Measurements from ENCODE around the gene ZNF784.
A peak's percentile ranks its signal among the peaks of the same experiment; 100 is the strongest.
"Not testable (repeated sequence)": the region's sequence is repeated elsewhere in the genome, so short reads cannot be mapped to it uniquely, and the experiment has no call there.

Gene ZNF784

DNA sequence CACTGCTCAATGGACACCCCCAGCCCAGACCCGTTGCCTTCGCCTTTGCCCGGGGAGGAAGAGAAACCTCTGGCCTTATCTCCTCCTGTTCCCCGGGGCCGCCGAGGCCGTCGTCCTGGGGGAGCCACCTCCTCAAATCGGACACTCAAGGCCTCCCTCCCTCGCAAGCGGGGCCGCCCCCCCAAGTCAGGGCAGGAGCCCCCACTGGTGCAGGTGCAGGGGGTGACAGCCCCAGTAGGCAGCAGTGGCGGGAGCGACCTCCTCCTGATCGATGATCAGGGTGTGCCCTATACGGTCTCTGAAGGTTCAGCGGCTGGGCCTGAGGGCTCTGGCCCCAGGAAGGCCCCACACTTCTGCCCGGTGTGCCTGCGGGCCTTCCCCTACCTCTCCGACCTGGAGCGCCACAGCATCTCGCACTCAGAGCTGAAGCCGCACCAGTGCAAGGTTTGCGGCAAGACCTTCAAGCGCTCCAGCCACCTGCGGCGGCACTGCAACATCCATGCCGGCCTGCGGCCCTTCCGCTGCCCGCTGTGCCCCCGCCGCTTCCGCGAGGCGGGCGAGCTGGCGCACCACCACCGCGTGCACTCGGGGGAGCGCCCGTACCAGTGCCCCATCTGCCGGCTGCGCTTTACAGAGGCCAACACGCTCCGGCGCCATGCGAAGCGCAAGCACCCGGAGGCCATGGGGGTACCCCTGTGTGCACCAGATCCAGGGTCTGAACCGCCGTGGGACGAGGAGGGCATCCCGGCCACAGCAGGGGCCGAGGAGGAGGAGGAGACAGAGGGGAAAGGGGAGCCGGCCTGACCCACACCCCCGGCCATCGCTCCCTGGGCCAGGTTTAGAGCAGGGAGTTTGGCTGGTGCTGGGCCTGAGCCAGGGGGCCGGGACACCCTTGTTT is 22.0 kb downstream of the ZNF784 start:
- no peak for DNase-seq (ENCODE audit: low read depth)

DNA sequence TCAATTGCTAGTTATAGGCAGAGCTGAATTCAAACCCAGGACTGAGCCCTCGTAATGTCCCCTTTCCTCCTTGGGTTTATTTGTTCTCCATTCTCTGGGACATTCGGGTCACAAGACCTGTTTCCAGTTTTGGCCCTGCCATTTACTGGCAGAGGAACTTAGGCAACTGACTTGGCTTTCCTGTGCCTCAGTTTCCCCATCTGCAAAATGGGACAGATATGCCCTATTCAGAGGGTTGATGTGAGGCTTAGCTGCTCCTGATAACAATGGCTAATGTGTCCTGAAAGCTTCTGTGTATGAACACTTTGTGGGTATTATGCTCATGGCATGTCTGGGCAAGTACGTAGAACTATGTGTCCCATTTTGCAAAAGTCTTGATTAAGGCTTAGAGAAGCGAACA is 23.3 kb downstream of the ZNF784 start:
- DNase-seq (ENCODE audit: low read depth): no peak

DNA sequence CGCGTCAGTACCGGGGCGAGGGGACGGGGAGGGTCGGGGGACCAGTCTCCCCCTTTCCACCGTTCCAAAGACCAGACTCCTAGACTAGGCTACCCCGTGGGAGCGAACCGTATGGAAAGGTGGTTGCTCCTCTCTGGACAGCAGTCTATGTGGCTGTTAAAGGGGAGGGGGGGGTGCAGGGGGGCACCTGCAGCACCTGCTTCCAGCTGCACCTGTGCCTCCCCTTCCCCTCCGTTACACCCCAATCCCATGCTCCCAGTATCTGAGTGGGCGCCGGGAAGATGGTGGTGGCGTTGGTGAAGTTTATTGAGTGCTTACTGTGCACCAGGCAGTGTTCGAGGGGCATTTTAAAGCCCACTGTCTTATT is 23.7 kb downstream of the ZNF784 start:
- DNase-seq (ENCODE audit: low read depth): no peak

DNA sequence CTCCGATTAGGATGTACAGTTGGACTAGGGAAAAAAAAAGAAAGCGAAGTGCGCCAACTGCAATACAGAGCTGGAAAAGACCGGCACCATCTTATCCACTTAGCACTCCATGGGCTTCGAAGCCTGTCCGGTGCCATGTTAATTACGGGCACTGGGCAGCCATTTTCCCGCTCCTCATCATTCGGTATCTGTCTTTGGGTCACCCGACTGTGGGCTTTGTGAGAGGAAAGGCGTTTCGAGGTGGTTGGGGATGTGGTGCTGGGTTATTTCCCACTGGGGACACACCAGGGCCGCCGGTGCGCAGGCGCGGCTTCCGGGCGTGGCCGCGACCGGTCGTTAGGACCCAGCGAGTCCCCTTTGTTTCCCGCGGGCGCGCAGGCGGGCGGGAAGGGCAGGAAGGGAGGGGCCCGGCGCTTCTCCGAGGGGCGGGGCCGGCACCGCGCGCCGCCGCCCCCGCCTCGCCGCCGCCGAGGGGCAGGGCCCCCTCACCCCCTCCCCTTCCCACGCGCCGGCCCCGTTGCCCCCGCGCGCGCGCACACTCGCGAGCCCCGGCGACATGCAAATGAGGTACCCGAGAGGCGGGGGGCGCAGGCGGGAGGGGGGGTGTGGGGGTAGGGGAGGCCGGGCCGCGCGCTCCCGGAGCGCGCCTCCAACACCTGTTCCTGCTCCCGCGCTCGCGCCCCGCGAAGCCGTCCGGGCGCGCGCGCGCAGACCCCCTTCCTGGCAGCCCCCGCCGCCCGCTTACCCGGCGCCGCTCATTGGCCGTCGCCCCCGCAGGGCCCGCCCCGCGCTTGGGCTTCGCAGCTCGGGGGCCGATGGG is 24.3 kb downstream of the ZNF784 start, which contains the start of gene ZNF524:
Gene ZNF524 (plus strand): TSS at position 447 of the 820 bp plus-strand sequence. CDS start 1,825 bp downstream, outside the sequence.
- DNase-seq (ENCODE audit: low read depth): peak; percentile 87

DNA sequence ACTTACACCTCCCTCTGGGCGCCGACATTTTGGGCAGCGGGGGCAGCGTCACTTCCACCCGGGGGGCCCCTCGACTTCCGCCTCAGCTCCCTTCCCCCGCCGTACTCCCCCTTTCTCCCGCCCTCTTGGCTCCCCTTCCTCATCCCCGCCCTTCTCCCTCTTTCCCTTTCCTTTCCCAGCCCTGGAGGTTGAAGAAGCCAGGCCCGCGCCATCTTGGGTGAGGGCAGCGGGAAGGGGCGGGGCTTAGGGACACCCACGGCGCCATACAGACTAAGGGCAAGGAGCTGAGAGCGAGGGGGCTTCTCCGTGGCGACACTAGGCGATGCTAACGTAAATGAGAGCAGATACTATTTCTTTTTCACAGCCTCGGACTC is 24.9 kb downstream of the ZNF784 start, which contains the start of gene FIZ1:
Gene FIZ1 (minus strand): TSS at position 50 of the 374 bp plus-strand sequence. CDS start 1,652 bp downstream, outside the sequence.
- peak; percentile 96 for DNase-seq (ENCODE audit: low read depth)

DNA sequence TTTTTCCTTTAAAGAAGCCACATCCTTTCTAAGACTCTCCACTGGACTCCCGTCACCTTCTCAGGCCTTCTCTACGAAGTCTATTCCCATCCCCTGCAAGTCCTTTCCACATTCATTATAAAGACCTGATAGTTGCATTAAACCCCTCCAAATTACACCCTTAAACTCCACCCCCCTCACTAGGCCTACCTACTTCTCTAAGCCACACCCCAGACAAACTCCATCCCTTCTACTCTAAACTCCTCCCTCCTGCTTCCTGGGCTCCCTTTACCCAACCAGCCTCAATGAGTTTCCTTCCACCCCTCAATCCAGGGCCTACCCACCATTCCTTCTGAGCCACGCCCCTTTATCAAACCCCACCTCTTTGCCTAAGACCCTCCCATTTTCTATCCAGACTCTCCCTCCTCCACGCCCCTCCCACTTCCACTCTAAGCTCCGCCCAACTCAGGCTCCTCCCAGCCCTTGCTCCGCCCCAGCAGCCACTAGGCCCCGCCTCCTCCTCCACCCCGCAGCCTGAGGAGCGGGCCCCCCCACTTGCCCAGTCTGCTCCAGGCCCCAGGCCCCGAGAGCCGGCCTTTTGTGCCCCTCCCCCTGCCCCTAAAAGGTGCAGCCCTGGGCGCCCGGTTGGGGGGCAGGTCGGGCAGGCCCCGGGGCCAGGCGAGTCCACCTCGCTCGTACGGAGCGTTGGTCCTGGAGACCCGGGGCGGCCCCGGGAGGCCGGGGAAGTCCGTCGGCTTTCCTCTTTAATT is 25.5 kb downstream of the ZNF784 start:
- DNase-seq (ENCODE audit: low read depth): peak; percentile 82

DNA sequence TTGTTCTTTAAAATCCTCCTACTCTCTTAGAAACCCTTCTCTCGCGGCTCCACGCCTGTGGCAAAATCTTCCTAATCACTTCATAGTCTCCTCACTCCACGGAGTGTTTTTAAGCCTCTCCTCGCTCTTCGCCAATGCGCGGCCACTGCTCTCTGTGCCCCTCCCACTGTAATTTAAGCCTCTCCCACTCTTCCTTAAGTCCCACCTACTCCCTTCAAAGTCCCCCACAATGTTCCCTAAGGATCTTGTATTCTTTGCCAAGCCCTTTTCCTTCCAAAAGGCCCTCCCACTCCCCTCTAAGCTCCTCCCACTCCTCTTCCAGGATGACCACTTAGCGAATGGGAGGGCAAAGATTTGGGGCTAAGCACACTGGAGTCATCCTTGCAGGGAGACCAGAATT is 26.3 kb downstream of the ZNF784 start:
- DNase-seq (ENCODE audit: low read depth): no peak

DNA sequence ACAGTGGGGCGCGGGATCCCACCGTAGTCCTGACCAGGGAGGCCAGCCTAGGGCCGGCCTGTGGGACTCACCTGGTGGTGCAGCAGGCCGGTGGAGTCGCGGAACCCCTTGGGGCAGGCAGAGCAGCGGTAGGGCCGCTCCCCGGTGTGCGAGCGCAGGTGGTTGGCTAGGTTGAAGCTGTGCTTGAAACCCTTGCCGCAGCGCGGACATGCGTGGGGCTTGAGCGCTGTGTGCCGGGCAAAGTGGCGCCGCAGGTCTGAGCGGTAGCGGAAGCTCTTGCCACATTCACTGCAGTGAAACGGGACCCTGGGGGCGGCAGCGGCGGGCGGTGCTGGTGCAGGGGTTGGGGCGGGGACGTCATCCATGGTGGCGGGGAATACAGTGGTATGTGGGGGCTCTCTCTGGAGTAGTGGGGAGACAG is 26.9 kb downstream of the ZNF784 start:
- DNase-seq (ENCODE audit: low read depth): no peak

DNA sequence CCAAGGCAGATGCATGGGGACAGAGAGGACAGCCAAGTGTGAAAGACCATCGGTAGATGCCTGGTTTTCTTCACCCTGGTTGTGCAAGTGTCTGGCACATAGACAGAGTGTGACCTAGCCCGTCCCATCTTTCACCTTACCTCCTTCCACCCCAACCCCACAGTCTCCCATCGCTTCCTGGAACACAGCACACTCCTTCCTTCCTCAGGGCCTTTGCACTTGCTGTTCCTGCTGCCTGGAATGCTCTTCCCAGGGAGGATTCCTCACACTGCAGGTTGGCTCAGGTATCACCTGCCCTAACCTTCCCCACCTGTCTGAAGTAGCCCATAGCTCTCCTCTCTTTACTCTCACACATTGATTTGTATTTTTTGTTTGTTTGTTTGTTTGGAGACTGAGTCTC is 28.1 kb downstream of the ZNF784 start:
- no peak for DNase-seq (ENCODE audit: low read depth)

DNA sequence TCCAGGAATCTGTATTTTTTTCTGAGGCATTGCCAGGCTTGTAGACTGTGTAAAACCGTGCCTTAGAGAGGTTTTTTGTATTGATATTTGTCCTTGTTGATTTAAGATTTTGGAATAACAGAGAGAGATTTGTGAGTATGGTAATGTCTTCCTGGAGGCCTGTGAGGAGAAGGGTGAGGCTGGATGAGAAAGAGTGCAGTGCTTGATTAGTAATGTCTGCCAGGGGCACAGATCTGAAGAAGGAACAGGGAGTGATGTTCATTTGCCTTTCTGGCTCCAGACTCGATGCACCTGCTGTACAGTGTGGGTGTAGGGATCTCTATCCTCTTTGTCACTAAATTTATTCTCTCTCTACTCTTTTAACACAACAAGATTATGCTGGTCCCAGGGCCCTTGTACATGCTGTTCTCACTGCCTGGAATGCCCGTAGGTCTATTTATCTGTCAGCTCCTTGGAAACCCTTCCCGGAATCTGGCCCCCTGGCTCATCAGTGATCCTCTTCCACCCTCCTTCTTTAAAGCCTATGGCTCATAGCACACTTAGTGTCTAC is 29.3 kb downstream of the ZNF784 start:
- DNase-seq (ENCODE audit: low read depth): no peak

DNA sequence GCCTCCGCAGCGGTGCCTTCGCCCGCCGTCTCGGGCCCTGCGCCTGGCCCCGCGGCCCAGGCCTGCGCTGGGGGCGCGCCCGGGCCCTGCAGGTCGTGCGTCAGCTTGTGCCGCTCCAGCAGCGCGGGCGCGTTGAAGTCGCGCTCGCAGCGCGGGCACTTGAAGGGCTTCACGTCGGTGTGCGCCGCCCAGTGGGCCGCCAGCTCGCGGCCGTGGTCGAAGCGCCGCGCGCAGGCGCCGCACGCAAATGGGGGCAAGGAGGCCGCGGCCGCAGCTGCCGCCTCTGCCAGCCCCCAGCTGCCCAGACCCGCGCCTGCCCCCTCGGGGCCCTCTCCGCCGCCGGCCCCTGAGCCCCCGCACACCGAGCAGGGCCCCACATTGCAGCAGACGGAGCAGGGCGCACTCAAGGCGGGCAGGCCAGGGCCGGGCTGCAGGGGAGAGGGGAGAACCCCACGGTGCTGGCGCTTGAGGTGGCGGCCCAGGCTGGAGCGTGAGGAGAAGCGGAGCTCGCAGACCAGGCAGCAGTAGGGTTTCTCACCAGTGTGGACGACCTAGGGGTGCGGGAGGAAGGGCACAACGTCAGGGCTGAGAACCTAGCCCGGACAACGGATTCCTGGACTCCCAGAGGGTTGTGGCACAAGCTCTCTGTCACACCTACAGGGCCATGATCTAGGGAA is 31.1 kb downstream of the ZNF784 start:
- no peak for DNase-seq (ENCODE audit: low read depth)

DNA sequence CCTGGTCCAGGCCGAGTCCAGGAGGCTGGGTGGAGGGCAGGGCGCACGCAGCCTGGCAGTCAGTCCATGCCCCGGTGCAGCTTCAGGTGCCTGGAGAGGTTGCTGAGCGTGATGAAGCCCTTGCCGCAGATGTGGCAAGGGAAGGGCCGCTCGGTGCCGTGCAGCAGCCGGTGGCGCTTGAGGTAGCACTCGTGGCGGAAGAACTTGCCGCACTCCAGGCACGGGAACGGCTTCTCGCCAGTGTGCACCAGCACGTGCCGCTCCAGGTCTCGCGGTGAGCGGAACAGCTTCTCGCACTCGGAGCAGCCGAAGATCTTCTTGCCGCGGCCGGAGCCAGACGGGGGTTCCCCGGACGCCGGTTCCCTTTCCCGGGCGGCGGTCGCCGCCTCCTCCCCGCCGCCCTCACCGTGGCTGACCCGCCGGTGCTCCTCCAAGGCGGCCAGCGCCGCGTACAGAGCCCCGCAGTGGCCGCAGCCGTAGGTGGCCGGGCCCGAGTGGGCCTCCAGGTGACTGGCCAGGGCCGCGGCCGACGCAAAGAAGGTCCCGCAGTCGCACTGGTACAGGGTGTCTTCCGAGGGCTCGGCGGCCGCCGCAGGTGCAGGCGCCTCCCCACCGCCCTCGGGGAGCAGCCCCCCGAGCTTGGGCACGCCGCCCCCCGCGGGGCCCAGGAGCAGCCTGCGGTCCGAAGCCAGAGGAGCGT is 31.8 kb downstream of the ZNF784 start:
- no peak for DNase-seq (ENCODE audit: low read depth)

DNA sequence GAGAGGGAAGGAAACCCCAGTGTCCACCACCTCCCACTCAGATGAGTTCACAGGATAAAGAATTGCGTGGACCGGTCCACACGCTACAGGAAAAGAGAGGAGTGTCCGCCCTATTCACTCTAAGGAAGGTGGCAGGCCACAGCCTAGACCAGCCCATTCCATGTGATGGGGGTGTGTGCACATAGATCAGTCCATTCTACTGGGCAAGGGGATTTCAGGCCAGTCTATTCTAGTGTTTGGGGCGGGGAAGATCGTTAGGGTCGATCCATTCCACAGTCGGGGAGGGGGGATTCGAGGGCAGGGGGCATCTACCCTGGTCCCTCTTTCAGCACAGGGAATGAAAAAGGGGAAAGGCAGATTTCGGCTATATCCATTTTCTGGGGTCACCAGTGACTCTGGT is 32.8 kb downstream of the ZNF784 start:
- DNase-seq (ENCODE audit: low read depth): no peak

DNA sequence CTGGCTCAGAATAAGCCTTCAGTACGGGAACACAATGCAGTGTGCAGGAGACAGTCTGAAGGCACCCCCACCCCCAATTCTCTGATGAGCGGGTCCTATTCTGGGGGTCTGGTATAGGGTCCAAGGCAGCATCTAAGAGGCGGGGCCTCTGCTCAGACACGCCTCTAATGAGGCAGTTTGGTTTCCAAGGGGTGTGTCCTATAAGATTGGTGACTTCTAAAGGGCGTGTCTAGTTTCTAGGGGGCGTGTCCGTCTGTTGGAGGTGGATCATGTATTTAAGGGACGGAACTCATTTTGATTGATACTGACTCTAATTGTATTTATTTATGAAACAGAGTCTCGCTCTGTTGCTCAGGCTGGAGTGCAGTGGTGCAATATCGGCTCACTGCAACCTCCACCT is 33.7 kb downstream of the ZNF784 start:
- DNase-seq (ENCODE audit: low read depth): no peak

DNA sequence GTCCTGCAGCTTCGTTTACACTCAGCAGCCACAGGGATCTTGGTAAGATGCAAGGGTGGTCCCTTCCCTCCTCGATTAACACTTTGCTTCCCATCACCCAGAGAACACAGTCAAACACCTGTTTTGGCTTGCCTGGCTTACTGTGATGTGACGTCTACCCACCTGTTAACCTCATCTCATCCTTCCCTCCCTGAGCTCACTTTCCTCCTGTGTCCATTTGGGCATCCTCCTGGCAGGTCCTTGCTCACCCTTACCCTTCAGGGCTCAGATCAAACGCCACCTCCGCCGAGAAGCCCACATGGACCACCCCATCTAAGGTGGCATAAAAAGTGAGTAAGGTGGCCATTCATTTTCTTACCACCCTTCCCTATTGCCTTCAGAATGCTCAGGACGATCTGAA is 34.3 kb downstream of the ZNF784 start:
- no peak for DNase-seq (ENCODE audit: low read depth)

DNA sequence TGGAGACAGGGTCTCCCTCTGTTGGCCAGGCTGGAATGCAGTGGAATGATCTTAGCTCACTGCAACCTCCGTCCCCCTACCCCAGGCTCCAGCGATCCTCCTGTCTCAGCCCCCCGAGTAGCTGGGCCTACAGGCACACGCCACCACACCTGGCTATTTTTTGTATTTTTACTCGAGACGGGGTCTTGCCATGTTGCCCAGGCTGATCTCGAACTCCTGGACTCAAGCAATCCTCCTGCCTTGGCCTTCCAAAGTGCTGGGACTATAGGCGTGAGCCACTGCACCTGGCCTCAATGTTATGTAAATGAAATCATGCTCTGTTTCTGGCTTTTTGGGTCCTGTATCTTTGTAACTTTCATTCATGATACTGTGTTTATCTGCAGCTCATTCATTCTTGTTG is 35.6 kb downstream of the ZNF784 start:
- DNase-seq (ENCODE audit: low read depth): no peak

DNA sequence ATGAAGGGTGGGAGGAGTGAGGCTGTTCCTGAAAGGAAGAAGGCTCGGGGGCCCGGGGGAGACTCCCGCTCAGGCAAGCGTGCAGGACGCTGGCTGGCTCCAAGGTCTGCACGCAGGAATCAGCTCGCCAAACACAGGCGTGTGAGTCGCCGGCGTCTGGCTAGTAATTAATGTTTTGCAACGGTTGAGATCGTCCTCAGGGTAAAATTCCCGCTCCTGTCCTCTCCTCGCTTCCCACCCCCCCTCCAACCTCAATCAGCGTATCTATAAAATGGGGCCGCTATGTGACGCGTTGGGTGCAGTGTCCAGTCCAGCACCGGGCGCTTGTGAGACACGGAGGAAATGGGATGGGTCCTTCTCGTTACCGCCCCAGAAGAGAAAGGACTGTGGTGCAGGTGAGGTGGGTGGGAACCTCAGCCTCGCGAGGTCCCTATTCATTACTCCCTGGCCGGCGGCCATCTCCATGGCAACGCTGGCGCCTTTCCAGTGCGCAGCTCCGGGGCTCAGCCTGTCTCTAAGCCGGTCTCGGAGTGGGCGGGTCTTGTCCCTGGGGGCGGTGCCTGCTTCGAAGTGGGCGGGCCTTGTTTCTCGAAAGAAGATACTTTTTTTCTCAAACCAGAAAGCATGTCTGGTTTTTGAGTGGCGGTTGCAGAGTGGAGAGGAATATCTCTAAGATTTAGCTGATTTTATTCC is 37.2 kb downstream of the ZNF784 start:
- no peak for DNase-seq (ENCODE audit: low read depth)

DNA sequence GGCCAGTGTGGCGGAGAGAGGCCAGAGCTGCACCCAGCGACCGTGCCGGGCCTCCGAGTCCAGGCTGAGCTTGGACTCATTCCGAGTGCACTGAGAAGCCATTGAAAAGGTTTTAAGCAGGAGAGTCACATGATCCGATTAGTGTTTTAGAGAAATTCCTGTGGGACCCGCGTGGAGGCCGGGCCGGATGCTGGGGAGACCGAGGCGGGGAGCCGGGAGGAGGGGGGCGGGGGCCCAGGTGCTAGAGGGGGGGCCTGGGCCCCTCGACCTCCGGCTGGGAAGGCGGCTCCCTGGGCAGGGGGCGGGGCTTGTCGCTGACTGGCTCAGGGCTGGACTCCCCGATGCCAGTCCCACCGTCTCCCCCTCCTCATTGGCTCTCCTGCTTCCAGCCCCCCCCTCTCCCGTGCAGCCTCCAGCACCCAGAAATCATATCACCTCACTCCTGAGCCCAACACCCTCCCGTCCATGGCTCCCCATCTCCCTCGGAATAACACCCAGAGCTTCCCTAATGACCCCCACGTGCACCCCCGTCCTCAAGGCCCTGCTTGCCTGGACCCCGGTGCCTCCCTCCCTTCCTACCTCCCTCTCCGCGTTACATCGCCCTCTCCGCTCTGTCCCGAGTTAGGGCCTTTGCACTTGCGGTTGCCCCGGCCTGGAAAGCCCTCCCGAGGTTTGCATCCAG is 38.6 kb downstream of the ZNF784 start:
- no peak for DNase-seq (ENCODE audit: low read depth)

DNA sequence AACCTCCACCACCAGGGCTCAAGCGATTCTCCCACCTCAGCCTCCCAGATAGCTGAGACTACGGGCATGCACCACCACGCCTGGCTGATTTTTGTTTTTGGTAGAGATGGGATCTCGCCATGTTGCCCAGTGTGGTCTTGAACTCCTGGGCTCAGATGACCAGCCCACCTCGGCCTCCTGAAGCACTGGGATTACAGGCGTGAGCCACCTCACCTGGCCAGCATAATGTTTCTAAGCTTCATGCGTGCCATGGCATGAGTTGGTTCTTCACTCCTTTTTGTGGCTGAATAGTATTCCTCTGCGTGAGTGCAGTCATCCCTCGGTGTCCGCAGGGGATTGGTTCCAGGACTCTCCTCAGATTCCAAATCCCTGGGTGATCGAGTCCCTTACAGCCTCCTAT is 39.5 kb downstream of the ZNF784 start:
- DNase-seq (ENCODE audit: low read depth): no peak

DNA sequence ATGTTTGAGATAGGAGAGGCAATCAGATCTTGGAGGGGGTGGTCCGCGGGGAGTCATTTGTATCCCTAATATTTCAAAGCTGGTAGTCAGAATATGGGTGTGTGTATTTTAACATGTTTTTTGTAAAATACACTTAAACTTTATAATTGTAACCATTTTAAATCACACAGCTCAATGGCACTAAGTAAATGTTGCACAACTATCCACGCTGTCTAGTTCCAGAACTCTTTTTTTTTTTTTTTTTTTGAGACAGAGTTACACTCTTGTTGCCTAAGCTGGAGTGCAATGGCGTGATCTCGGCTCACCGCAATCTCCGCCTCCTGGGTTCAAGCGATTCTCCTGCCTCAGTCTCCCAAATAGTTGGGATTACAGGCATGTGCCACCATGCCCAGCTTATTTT is 40.5 kb downstream of the ZNF784 start:
- DNase-seq (ENCODE audit: low read depth): not testable (repeated sequence)

Data from HS-5 (cell line).